Suppressor macrophage treated with lipopolysaccharide for 4 hours (primary cell): Measurements from ENCODE around the gene SMURF1.
A peak's percentile ranks its signal among the peaks of the same experiment; 100 is the strongest.

Experiments used
- DNase-seq: peaks from one replicate; pipeline ENCODE4 v3.0.0-alpha.2; 2020

The SMURF1 gene

DNA sequence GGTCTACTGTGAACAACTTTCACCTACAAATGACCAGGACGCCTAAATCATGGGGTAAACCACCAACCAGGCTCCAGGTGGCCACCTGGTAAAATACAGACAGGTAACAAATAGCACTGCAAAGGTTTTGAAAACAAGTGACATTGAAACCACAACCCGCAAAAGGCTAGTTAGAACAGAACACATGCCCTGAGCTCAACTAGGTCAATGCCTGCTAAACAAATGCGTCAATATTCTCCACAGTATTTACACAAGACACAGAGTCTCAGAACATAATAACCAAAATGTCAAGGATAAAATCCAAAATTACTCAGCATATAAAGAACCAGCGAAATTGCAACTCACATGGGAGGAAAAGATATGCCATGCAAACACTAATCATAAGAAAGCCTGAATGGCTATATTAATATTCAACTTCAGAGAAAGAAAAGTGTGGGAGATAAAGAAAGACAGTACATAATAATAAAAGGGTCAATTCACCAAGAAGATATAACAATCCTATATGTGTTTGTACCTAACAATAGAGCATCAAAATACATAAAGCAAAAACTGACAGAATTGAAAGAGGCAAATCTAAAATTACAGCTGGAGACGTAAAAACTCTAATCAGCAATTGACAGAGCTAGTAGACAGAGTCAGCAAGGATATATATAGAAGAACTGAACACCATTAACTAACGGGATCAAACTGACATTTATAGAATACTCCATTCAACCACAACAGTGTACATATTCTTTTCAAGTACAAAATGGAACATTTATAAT is 47.6 kb downstream of the SMURF1 start:
- DNase-seq = no peak

DNA sequence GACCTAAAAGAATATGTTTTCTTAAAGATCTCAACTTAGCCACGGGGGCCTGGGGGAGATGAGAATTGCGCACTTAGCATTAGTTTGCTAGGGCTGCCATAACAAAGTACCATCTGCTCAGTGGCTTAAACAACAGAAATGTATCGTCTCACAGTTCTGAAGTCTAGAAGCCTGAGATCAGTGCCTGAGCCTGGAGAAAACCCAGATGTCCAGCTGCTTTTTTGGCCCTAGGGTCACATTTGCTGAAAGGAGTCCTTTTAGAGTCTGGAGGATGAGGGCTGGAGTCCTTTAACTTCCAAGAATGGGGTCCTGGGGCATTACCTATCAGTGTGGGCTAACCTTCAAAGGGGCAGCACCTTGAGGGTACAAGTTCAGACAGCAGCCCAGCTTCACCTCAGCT is 48.2 kb downstream of the SMURF1 start:
- DNase-seq = no peak

DNA sequence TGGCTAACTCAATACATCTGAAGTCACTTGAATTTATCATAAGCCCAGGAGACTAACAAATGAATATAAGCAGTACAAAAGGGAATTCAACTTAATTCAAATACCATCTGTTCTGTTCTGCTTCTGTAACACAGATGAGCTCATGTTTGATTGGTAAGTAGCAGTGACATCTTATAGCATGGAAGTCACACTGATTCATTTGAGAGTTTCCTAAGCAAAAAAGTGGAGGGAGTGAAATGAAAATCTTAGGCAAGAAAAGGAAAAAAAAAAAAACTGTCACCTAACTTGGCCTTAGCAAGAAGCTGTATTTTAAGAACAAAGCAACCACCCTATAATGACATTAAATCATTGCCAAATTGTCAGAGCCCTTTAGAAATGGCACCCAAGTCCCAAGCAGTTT is 49.5 kb downstream of the SMURF1 start:
- peak; percentile 39 for DNase-seq

DNA sequence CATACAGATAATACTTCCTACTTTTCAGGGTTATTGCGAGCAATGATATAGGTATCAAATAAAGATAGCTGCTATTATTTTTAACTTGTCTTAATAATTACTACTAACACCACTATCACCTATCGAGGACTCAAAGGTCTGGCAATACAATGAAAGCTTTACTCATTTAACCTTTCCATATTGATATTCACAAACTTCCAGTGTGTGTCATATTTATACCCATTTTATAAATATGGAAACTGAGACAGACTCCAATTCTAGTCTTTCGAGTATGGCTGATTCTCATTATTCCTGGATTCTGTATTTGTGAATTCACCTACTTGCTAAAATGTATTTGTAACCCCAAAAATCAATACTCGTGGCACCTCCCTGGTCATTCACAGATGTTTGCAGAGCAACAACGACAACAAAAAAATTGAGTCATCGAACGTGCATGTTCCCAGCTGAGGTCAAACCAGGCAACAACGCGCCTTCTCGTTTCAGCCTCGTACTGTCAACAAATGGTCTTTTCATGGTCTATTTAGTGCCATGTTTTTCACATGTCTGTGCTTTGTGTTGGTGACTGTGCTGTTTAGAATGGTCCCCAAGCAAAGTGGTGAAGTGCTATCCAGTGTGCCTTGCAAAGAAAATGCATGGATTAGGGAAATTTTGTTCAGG is 51.7 kb downstream of the SMURF1 start:
- DNase-seq = no peak

DNA sequence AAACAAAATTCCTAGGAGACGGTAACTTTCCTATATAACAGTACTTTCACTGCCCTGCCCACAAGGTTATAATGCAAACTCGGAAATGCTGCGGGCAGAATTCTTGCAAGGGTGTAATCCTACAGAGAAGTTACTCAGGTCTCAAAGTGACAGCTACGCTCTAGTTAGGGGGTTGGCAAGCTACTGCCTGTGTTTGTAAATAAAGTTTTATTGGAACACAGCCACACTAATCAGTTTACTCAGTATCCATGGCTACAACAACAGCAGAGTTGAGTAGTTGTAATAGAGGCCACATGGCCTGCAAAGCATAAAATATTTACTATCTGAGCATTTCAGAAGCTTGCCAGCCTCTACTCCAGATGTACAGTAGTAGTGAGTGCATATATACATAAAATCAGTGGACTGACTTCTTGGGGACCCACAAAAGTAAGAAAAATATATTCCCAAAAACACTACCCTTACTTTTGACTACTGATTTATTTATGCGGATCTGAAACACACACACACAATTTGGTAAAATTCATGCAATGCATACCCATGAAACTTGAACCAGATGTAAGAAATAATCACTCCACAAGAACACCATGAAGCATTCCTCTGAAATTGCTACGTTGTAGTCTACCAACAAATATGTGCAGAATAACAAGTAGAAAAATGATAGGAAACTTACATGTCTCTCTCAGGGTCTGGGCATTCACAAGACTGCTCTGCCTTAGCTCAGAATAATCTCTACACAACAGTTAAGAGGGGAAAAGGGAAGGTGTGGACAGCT is 53.0 kb downstream of the SMURF1 start:
- no peak for DNase-seq

DNA sequence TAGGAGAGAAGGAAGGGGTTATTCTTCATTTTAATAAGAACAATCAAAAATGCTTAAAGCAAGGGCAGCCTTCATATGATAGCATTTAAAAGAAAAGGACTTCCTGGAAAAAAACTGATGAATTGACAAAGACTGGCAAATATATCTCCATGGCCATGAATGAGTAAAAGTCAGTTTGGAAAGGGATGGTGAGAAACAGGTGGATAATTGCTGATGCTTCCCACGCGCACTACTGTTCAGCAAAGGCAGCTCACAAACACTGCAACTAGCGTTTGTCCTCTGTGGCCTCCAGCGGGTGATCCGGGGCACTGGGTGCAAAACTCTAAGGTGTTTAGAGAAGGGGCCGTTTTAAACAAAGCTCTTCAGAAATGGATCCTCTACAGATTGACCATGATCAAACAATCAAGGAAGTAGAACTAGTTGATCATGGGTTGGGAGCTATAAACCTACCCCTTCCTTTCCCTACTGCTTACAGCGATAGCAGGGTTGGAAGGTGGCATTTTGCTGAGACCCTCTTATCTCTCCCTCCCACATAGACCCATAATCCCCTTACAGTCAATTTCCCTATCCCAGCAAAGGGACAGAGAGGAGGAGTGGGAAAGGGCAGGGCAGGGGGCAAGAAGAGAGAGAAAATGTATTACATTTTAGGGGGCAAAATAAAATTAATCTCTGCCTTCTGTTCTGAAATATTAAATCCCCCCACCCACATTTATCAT is 53.8 kb downstream of the SMURF1 start:
- no peak for DNase-seq

DNA sequence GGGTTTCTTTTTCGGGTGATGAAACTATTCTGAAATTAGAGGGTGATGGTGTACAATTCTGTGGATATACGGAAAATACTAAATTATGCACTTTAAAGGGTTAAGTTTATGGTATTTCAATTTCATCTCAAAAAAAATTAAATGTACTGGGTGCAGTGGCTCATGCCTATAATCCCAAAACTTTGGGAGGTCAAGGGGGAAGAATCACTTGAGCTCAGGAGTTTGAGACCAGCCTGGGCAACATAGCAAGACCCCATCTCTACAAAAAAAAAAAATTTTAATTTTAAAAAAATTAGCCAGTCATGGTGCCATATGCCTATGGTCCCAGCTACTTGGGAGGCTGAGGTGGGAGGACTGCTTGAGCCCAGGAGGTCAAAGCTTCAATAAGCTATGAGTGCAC is 57.0 kb downstream of the SMURF1 start:
- no peak for DNase-seq

DNA sequence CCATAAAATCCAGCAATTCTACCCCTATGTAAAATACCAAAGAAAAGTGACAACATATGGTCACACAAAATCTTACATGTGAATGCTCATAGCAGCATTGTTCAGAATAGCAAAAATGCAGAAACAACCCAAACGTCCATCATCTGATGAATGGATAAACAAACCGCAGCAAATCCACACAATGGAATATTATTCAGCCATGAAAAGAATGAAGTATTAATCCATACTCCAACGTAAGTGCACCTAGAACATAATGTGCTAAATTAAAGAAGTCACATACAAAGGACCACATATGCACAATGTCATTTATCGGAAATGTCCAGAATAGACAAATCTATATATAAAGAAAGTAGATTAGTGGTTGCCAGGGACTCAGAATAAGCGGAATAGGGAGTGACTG is 57.4 kb downstream of the SMURF1 start:
- DNase-seq = no peak

DNA sequence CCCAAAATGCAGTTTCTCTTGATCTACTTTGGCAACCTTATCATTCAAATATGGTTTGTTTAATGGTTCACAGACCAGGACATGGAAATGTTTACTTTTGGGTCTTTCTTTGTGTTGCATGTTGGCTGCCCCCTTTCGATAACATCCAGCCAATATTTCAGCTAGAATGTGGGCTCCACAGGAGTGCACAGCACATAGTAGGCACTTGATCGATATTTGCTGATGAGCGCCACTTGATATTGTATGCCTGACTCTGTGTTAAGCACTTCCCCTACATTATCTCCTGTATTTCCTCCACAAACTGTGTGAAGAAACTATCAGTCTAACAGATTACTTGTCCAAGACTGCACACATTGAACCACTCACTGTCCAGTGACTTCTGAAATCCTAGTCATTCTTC is 60.2 kb downstream of the SMURF1 start:
- DNase-seq = no peak

DNA sequence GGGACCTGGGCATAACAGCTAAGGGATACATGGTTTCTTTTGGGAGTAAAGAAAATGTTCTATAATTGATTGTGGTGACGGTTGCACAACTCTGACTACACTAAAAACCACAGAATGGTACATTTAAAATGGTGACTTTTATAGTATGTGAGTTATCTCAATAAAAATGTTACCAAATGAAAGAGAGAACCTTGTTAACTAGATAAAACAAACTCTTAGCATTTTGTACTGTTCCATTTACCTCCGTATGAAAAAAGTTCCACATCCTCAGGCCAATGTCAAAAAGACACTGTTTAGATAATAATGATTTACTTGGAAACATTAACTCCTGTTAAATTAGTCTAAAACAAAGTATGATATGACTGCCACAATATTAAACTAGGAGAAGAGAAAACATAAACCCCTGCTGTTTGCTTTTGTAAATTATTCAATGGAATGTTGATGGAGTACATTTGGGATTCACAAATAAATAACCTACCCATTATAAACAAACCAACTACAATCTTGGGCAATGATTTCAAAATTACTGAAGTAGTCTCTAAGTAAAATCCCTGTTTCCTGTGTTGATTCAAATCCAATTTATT is 60.7 kb downstream of the SMURF1 start:
- DNase-seq = no peak

DNA sequence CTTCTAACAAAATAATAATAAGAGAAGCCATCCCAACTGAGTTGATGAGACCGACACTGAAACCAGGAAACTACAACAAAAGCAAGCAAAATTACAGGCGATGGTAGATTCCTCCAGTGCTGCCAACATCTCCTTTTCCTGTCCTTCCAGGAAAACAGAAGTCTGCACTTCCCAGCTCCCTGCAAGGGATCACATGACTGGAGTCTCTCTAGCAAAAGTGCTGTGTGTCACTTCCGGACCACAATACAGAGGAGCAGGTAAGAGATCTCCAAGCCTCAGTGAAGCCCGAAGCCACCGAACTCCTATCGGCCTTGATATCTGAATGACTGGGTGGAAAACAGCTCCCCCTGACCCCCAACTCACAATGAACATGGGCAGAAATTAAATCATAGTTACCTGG is 63.2 kb downstream of the SMURF1 start:
- DNase-seq = no peak

DNA sequence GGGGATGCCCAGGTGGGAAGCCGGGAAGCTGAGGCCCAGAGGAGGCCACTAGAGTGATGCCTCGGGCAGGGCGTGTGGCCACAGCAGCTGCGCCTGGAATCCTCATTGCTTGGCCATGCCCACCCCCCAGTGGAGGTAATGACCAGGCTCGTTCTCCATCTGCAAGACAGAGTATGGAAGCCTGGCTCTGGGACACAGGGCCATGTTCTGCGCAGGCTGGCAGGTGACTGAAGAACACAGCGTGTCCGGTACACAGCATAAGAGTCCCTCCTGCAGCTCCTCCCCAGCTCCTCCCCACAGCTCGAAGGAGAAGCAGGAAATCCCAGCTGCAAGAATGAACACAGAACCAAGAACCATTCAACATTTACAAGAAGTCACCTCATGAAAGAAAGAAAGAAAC is 64.8 kb downstream of the SMURF1 start:
- DNase-seq = peak; percentile 31

DNA sequence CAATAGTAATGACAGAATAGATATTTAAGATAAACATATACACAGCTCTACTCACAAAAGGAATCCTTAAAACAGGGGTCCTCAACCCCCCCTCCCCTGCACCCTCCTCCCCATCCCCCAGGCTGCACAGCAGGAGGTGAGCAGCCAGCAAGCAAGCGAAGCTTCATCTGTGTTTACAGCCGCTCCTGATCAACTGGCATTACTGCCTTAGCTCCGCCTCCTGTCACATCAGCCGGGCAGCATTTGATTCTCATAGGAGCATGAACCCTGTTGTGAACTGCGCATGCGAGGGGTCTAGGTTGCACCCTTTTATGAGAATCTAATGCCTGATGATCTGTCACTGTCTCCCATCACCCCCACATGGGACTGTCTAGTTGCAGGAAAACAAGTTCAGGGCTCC is 65.5 kb downstream of the SMURF1 start:
- DNase-seq = no peak

DNA sequence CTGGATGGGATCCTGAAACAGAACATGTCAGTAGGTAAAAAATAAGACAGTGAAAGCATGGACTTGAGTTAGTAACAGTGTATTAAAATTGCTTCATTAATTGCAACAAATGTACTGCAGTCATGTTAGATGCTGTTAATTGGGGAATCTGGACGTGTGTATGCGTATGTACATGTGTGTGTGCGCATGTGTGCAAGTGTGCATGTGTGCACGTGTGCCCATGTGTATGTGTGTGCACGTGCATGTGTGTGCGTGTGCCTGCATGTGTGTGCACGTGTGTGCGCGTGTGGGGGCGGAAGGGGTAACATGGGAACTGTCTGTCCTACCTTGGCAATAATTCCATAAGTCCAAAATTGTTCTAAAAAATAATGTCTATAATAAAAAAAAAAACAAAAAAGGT is 67.3 kb downstream of the SMURF1 start:
- no peak for DNase-seq

DNA sequence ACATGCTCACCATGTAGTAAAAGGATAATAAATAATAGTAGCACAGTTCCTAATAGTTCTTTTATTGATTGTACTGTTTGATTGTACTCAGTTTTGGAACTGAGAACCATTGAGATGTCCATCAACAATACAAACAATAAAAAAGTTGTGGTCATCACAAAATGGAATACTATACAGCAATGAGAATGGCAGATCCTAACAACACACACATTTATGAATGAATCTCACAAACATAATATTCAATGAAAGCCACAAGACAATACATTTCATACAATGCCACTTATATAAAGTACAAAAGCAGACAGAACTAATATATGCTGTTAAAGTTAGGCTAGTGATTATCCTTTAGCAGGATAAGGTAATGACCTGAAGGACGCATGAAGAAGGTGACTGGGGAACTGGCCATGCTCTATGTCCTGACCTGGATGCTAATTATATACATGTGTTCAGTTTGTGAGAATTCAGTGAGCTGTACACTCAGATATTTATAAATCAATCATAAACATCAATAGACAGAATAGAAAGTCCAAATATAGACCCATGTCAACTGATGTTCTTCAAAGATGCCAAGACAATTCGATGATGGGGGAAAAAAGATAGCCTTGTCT is 70.0 kb downstream of the SMURF1 start:
- DNase-seq = no peak

DNA sequence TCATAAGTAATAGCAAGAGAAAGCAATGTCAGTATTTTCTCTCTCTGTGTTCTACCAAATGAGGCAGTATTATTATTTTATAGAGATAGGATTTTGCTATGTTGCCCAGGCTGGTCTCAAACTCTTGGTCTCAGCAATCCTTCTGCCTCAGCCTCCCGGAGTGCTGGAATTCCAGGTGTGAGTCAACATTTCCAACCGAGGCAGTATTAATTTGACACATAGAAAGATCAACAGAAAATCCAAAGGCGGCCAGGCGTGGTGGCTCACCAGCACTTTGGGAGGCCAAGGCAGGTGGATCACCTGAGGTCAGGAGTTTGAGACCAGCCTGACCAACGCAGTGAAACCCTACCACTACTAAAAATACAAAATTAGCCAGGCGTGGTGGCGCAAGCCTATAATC is 71.8 kb downstream of the SMURF1 start:
- no peak for DNase-seq

DNA sequence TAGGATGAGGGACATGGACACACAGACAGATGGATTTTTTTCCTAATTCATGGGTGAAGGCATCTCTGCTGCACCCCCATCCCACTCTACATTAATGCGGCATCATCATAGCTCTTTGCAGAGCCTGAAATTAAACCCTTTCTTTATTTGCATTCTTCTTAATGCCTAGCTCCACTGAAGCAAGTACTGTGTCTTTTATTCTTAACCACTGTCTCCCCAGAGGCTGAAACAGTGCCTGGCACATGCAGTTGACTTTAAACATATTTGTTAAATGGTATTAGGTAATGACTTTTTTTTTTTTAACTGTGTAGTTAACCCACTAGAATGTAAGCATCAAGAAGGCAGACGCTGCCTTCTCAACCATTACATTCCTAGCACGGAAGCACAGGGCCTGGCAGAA is 73.5 kb downstream of the SMURF1 start:
- no peak for DNase-seq

DNA sequence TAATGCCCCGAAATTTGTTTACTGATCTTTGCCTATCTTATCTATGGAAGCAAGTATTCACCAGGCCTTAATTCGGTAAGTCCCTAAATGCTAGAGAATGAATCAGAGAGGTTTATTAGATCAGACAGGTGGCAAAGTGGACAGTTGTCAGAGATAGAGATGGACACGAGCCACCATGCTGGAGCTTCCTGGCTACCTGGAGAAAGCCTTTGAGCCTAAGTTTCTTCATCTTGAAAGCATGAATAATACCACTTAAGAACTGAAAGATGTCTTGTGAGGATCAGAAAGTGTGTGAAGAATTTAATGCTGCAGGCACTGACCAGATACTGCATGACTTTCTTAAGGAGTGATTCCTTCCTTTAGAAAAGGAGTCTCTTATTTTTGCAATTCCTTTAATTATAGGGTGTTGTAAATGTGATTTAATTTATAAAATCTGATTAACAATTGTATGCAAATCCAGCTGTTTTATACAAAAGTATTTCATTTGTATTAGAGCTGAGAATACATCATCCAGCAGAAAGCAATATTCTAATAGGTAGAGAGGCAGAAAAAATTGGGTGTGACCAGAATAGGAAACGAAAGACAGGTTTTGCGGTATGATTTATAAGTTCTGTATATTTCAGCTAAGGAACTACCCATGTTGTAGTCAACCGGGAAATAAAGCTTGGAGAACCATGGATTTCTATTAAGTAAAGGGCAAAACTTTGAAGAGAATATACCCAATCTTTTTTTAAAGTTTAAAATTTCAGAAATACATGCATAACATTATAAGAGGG is 82.7 kb downstream of the SMURF1 start:
- DNase-seq = no peak

DNA sequence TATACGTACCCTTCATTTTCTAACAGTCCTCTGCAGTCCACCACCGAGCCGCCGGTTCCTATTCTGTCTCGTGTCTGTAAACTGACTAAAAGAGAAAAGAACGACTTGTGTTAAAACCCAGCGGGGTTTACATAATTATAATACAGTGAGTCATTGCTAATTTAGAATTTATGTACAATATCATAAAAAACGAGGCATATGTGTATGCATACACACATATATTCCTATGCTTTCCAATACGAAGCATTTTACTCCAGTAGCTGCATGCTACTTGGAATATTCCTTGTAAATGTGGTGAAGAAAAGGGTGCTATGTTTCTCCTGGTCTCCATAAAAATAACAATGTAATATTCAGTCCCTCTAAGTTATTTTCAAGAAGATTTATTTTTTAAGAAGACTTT is 89.1 kb downstream of the SMURF1 start:
- DNase-seq = no peak

DNA sequence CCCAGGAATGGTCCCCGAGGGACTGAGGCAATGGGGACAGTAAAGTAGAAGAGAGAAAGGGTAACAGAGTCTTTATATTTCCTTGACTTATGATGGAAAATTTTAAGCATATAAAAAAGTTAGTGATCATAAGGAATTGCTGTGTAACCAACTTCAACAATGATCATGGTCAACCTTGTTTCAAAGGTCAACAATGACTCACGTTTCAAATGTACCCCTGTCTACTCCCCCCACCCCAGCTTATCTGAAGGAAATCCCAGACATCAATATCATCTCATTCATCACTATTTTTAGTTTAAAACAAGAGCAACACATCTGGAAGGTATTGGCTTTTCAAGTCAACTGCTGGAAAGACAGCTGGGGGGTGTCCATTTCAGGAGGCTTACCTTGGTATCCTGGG is 92.9 kb downstream of the SMURF1 start:
- no peak for DNase-seq

DNA sequence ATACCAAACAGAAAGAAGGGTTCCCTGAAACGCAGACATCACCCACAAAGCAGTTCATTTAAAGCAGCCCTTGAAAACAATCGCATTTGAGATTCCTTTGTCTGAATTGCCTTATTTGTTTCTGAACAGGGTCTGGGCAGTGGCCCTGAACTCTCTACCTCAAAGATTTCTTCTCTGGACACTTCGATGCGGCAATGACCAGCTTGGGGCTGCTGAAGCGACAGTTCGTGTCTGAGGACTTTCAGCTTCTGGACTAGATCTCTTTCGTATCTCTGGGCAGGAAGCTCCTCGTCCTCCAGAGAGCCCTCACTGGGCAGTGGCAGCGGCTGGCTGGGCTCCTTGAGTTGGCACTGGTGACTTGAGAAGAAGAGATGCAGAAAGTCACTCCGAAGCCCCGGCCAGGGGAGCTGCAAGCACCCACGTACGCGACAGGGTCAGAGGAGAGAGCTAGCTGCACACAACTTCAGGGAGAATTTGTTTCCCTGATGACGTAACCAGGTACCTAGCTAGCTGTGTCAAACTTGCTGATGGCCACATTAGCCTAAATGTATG is 96.3 kb downstream of the SMURF1 start:
- DNase-seq = no peak
